T-cell (primary cell): Measurements from ENCODE around the gene COL23A1. TPM values are rescaled to one million over a fixed set of nuclear protein-coding genes. Genes with fewer than 3 reads are reported as not detected.

ENCODE experiments used
- ATAC-seq, 4 experiments: fragments of 200-7000 bp in 3 of 4; fragments of 150-1000 bp in 1 of 4; cut with Tn5 transposase; replicated peaks in 1 of 4; 1 replicate in 3 of 4; 2 replicates in 1 of 4; pipeline ENCODE4 v1.10.0; 2021; ENCODE audit warnings: moderate library complexity in 3 of 4, mild to moderate bottlenecking in 2 of 4, moderate number of reproducible peaks in 1 of 4
- CTCF ChIA-PET, 2 donors: fragments of 300-600 bp; sonication (Branson Sonifier 250); formaldehyde crosslinking; loops; one replicate each; lab custom pipeline; 2022; ENCODE audit warnings: antibody characterized with exemption in 2 of 2; lab: Charles Lee
- POLR2A ChIA-PET, 2 donors: fragments of 300-600 bp; sonication (Branson Sonifier 250); formaldehyde crosslinking; loops; one replicate each; lab custom pipeline; 2022; ENCODE audit warnings: antibody characterized with exemption in 2 of 2; lab: Charles Lee
- DNase-seq, 35 experiments: peaks; one replicate each; pipeline versions ENCODE4 v3.0.0 to v3.0.0-alpha.2; 2013 to 2023
- H3K27ac ChIP-seq: one replicate; pipeline ENCODE4 v1.5.1; 2013; ENCODE audit warnings: low read length
- H3K27me3 ChIP-seq, 2 experiments: replicated peaks in 1 of 2; 1 replicate in 1 of 2; 2 replicates in 1 of 2; pipeline versions ENCODE4 v1.6.1 to v1.7.0; 2013; ENCODE audit warnings: low read length in 1 of 2, mixed read lengths in 1 of 2; ENCODE audit not compliant: control insufficient read depth in 2 of 2, insufficient read depth in 2 of 2; ENCODE audit errors: extremely low read depth in 1 of 2
- H3K36me3 ChIP-seq, 2 donors: 1 replicate in 1 of 2; 2 replicates in 1 of 2; pipeline versions ENCODE4 v1.6.1 to v1.7.0; 2013; ENCODE audit warnings: low read length in 1 of 2; ENCODE audit not compliant: control insufficient read depth in 2 of 2, insufficient read depth in 1 of 2; ENCODE audit errors: extremely low read depth in 1 of 2
- H3K4me1 ChIP-seq, 2 experiments: 1 replicate in 1 of 2; 2 replicates in 1 of 2; pipeline versions ENCODE4 v1.6.1 to v1.7.0; 2013; ENCODE audit warnings: low read length in 2 of 2, mixed read lengths in 1 of 2; ENCODE audit not compliant: insufficient read depth in 2 of 2, control insufficient read depth in 1 of 2; ENCODE audit errors: extremely low read depth in 1 of 2
- H3K4me3 ChIP-seq, 2 donors: 1 replicate in 1 of 2; 2 replicates in 1 of 2; pipeline versions ENCODE4 v1.5.1 to v1.7.0; 2013; ENCODE audit warnings: mild to moderate bottlenecking in 2 of 2, low read length in 1 of 2, moderate library complexity in 1 of 2; ENCODE audit not compliant: control insufficient read depth in 1 of 2; ENCODE audit errors: extremely low read depth in 1 of 2
- H3K9me3 ChIP-seq: 2 replicates; pipeline ENCODE4 v1.7.0; 2013
- H3K27ac Mint-ChIP-seq, 2 donors: one replicate each; pipeline ENCODE4 v1.8.0; 2020 to 2021; ENCODE audit warnings: mild to moderate bottlenecking in 2 of 2, mixed read lengths in 2 of 2
- H3K27me3 Mint-ChIP-seq, 2 donors: one replicate each; pipeline ENCODE4 v1.8.0; 2021 to 2022; ENCODE audit warnings: mixed read lengths in 2 of 2
- H3K36me3 Mint-ChIP-seq: one replicate; pipeline ENCODE4 v1.8.0; 2021; ENCODE audit warnings: mixed read lengths
- H3K4me1 Mint-ChIP-seq, 3 donors: one replicate each; pipeline ENCODE4 v1.8.0; 2020 to 2022; ENCODE audit warnings: mixed read lengths in 3 of 3, mild to moderate bottlenecking in 1 of 3
- H3K4me3 Mint-ChIP-seq, 3 donors: one replicate each; pipeline ENCODE4 v1.8.0; 2020 to 2022; ENCODE audit warnings: mild to moderate bottlenecking in 3 of 3, mixed read lengths in 3 of 3, moderate library complexity in 3 of 3
- H3K9me3 Mint-ChIP-seq, 3 donors: one replicate each; pipeline ENCODE4 v1.8.0; 2020 to 2022; ENCODE audit warnings: mixed read lengths in 3 of 3
- WGBS: methylation state at CpG from one replicate; pipeline ENCODE4 v1.1.5; 2013; ENCODE audit warnings: missing lambda C conversion rate; ENCODE audit not compliant: insufficient coverage; 5-methylcytosine and 5-hydroxymethylcytosine counted together
- total RNA-seq, 35 experiments: library from RNA in 6 of 35; stranded (reverse) in 6 of 35; fragments of 120-200 nt in 1 of 35; gene quantifications; one replicate each; pipeline versions ENCODE4 v1.2.1 to v1.2.4 and lab custom pipeline; 2013 to 2026

Gene COL23A1
- total RNA-seq, 5 donors from 2014 or later (not counting 1 experiment from before 2014, with no cell fraction given): 0.07 to 0.13 TPM; not detected in 3

- H3K4me3 Mint-ChIP-seq: no peak overlapping the region
- Histone ChIP-seq H3K4me3 (no peak overlapping the region), H3K27me3 (peaks cover 0 to 33% of the 10 kb centered on the region in 2 experiments), H3K36me3 (no peaks in the 10 kb centered on the region), H3K9me3 (no peaks in the 10 kb centered on the region), H3K27ac (no peak overlapping the region), H3K4me1 (no peaks in the 10 kb centered on the region)
- no peaks in the 10 kb centered on the region for H3K36me3 Mint-ChIP-seq
- ATAC-seq (no peak), DNase-seq (no peak)
- 86% methylated on average over 25 of the region's 34 CpGs for WGBS
- ChIA-PET CTCF (no interaction called here), POLR2A (no interaction called here)
- H3K9me3 Mint-ChIP-seq: peaks cover 6 to 12% (median 10%) of the 10 kb centered on the region in 3 donors
- H3K4me1 Mint-ChIP-seq: no peaks in the 10 kb centered on the region
- no peak overlapping the region for H3K27ac Mint-ChIP-seq
- peaks cover 3 to 28% of the 10 kb centered on the region in 2 donors for H3K27me3 Mint-ChIP-seq
These were observed 303.7 kb downstream of the COL23A1 start for GRCh38 chr5:178286226-178287090.

- H3K27ac Mint-ChIP-seq: no peak overlapping the region
- no peaks in the 10 kb centered on the region for H3K36me3 Mint-ChIP-seq
- CTCF ChIA-PET: interaction anchor here in 1 of 2 donors (0.5 kb wide), 1 partner anchor 1807 kb away, joined by 5 read pairs; no protein-coding TSS in a partner anchor
- WGBS: 76% methylated on average over 12 of the region's 19 CpGs
- peaks cover 6 to 12% (median 10%) of the 10 kb centered on the region in 3 donors for H3K9me3 Mint-ChIP-seq
- ATAC-seq (no peak), DNase-seq (no peak)
- no peaks in the 10 kb centered on the region for H3K4me1 Mint-ChIP-seq
- H3K27me3 Mint-ChIP-seq: peaks cover 3 to 22% of the 10 kb centered on the region in 2 donors
- H3K27ac ChIP-seq: no peak overlapping the region
- peaks cover 0 to 30% of the 10 kb centered on the region in 2 experiments for H3K27me3 ChIP-seq
- no peaks in the 10 kb centered on the region for H3K4me1 ChIP-seq
- H3K36me3 ChIP-seq: no peaks in the 10 kb centered on the region
- H3K9me3 ChIP-seq: no peaks in the 10 kb centered on the region
- POLR2A ChIA-PET: interaction anchor here in 1 of 2 donors (0.6 kb wide), 1 partner anchor 858 kb away, joined by 3 read pairs; no protein-coding TSS in a partner anchor
- H3K4me3 Mint-ChIP-seq: no peak overlapping the region
- no peak overlapping the region for H3K4me3 ChIP-seq
These were observed 304.6 kb downstream of the COL23A1 start for GRCh38 chr5:178285399-178286225.

DNA sequence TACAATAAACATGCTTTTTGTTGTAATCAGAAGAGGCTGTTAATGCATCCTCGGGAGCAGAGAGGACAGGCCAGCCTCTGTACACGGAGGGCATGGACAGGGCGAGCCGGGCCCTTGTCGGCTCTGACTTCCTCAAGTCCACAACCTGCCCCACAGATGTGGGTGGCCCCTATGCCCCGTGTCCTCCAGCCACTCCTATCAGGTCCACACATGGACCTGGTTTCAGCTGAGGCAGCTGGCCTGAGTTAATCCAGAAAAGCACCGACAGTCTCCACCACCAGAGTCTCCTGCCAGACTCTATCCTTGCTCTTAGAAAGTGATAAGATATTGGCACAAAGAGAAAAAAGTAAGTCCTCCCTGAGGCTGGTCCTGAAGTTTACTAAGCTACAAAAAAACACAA, 305.2 kb downstream of the COL23A1 start:
- H3K36me3 ChIP-seq: no peaks in the 10 kb centered on the region
- Mint-ChIP-seq H3K27me3 (peaks cover 1 to 20% of the 10 kb centered on the region in 2 donors), H3K4me1 (no peaks in the 10 kb centered on the region), H3K9me3 (peaks cover 6 to 12% (median 10%) of the 10 kb centered on the region in 3 donors), H3K4me3 (no peak overlapping the region), H3K36me3 (no peaks in the 10 kb centered on the region), H3K27ac (no peak overlapping the region)
- DNase-seq: no peak
- H3K9me3 ChIP-seq: no peaks in the 10 kb centered on the region
- peaks cover 0 to 31% of the 10 kb centered on the region in 2 experiments for H3K27me3 ChIP-seq
- no peak overlapping the region for H3K27ac ChIP-seq
- ChIA-PET POLR2A (interaction anchor here in 1 of 2 donors (0.6 kb wide), 1 partner anchor 859 kb away, joined by 3 read pairs; no protein-coding TSS in a partner anchor), CTCF (interaction anchor here in 1 of 2 donors (0.5 kb wide), 1 partner anchor 1807 kb away, joined by 5 read pairs; no protein-coding TSS in a partner anchor)
- WGBS: 92% methylated on average over 2 of the region's 7 CpGs
- ATAC-seq: no peak
- peaks cover 0 to 4% of the 10 kb centered on the region in 2 experiments for H3K4me1 ChIP-seq
- H3K4me3 ChIP-seq: no peak overlapping the region

GRCh38 chr5:178284093-178284675, 306.0 kb downstream of the COL23A1 start:
- Histone ChIP-seq H3K4me1 (peaks cover 0 to 9% of the 10 kb centered on the region in 2 experiments), H3K4me3 (no peak overlapping the region), H3K36me3 (no peaks in the 10 kb centered on the region), H3K9me3 (no peaks in the 10 kb centered on the region), H3K27ac (no peak overlapping the region), H3K27me3 (peaks cover 0 to 39% of the 10 kb centered on the region in 2 experiments)
- no CpG with 5 or more reads among the region's 3 CpGs for WGBS
- Mint-ChIP-seq H3K9me3 (peaks cover 6 to 12% (median 10%) of the 10 kb centered on the region in 3 donors), H3K36me3 (no peaks in the 10 kb centered on the region), H3K27ac (no peak overlapping the region), H3K4me1 (peaks cover 3 to 4% (median 4%) of the 10 kb centered on the region in 3 donors), H3K27me3 (peaks cover 5 to 25% of the 10 kb centered on the region in 2 donors), H3K4me3 (no peak overlapping the region)
- POLR2A ChIA-PET: no interaction called here
- ATAC-seq: no peak
- DNase-seq: peak in 1 of 35 experiments; percentile 21
- CTCF ChIA-PET: interaction anchor here in 1 of 2 donors (0.6 kb wide), 1 partner anchor 402 kb away, joined by 3 read pairs; no protein-coding TSS in a partner anchor

DNA sequence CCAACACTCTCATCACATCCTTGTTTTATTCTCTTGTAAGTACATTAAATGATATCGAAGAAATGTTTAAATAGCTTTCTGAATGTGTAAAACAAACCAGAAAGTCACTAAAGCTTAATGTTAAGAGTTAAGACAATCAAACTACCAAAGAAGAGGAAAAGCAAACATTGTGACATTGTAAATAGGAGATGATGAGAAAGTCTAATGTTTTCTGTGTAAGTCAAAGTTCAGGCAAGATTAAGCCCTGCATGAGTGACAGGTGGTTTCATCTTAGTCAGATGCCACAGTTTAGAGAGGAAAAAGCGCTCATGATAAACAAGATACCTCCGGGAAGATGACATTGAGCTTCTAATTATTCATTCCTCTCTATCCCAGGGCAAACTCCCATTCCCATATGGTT, 306.7 kb downstream of the COL23A1 start:
- Histone ChIP-seq H3K27ac (no peak overlapping the region), H3K4me1 (peaks cover 0 to 9% of the 10 kb centered on the region in 2 experiments), H3K27me3 (peaks cover 0 to 40% of the 10 kb centered on the region in 2 experiments), H3K4me3 (no peak overlapping the region), H3K9me3 (no peaks in the 10 kb centered on the region), H3K36me3 (no peaks in the 10 kb centered on the region)
- ChIA-PET POLR2A (interaction anchor here in 1 of 2 donors (0.6 kb wide), 1 partner anchor 23 kb away, joined by 3 read pairs; no protein-coding TSS in a partner anchor), CTCF (interaction anchor here (0.6 kb wide), 2 partner anchors 377 to 403 kb away, joined by 3 read pairs; no protein-coding TSS in a partner anchor)
- peaks cover 8 to 25% of the 10 kb centered on the region in 2 donors for H3K27me3 Mint-ChIP-seq
- H3K4me1 Mint-ChIP-seq: peaks cover 3 to 4% (median 4%) of the 10 kb centered on the region in 3 donors
- H3K4me3 Mint-ChIP-seq: no peak overlapping the region
- H3K36me3 Mint-ChIP-seq: no peaks in the 10 kb centered on the region
- WGBS: 100% methylated on average over 1 of the region's 3 CpGs
- no peak for DNase-seq
- H3K27ac Mint-ChIP-seq: no peak overlapping the region
- peaks cover 6 to 12% (median 10%) of the 10 kb centered on the region in 3 donors for H3K9me3 Mint-ChIP-seq
- no peak for ATAC-seq
